PFSK-1 (cell line): ENCODE results near the gene KRTAP10-11.

Source experiments
- POLR2AphosphoS5 ChIP-seq: IDR thresholded peaks from 2 replicates; pipeline ENCODE4 v1.6.1; 2012; ENCODE audit warnings: low read depth, mild to moderate bottlenecking, control low read depth, low read length, moderate library complexity
- SIN3A ChIP-seq: IDR thresholded peaks from 2 replicates; pipeline ENCODE4 v1.6.1; 2012; ENCODE audit warnings: mild to moderate bottlenecking, low read length, moderate library complexity, borderline replicate concordance; ENCODE audit not compliant: insufficient read depth
- TAF1 ChIP-seq: IDR thresholded peaks from 2 replicates; pipeline ENCODE4 v1.6.1; 2012; ENCODE audit warnings: low read length, control low read depth, borderline replicate concordance; ENCODE audit not compliant: insufficient read depth

DNA sequence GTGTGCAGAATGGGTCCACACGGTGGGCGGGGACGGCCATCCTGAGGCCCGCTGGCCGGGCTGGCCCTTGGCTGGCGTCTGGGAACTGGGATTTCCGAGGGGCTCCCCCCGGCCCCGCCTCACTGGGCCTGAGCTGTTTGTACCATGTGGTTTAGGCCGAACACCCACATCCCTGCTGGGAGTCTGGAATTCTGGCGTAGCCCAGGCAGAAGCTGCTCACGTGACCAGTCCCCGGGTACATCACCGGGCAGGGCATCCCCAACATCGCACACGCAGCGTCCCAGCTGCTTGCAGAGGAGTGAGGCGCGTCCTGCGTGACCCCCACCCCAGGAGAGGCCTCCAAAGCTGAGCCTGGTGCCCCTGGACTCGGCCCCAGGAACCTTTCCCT is 43.8 kb upstream of the KRTAP10-11 start:
- TF ChIP-seq POLR2AphosphoS5 (no peak), TAF1 (no peak), SIN3A (no peak)
